NCI-H460 (cell line): ENCODE data around the gene TLX2. TPM values are rescaled to one million over a fixed set of nuclear protein-coding genes. Genes with fewer than 3 reads are reported as not detected.

Experiments used
- total RNA-seq: library from RNA; depleted of rRNA; stranded (reverse); fragments of >200 nt; shearing (Covaris generic); gene quantifications from 2 replicates; pipeline ENCODE4 v1.2.3, GENCODE V29; 2014; rRNA removed

TLX2 gene
- total RNA-seq, 1 experiment from 2014 or later = 0.40 TPM

Other genes with a start within 250 kb of the TLX2 start
- gene SLC4A5, start 171.0 kb upstream of the TLX2 start, total RNA-seq = 0.40 and 1.6 TPM in 2 replicates
- gene DCTN1, start 134.1 kb upstream of the TLX2 start, total RNA-seq = 39.8 and 52.1 TPM in 2 replicates
- gene C2orf81, start 92.8 kb upstream of the TLX2 start, total RNA-seq = 1.2 and 2.2 TPM in 2 replicates
- 33.9 and 38.6 TPM in 2 replicates for gene WDR54, start 92.7 kb upstream of the TLX2 start, total RNA-seq
- gene RTKN, start 72.5 kb upstream of the TLX2 start, total RNA-seq = 12.3 and 15.7 TPM in 2 replicates
- 19.8 and 19.9 TPM in 2 replicates for gene INO80B, start 59.4 kb upstream of the TLX2 start, total RNA-seq
- 44.2 and 48.4 TPM in 2 replicates for gene WBP1, start 56.0 kb upstream of the TLX2 start, total RNA-seq
- 58.9 TPM in 2 replicates for gene MOGS, start 49.1 kb upstream of the TLX2 start, total RNA-seq
- gene MRPL53, start 41.8 kb upstream of the TLX2 start, total RNA-seq = 55.3 and 57.8 TPM in 2 replicates
- gene CCDC142, start 31.5 kb upstream of the TLX2 start, total RNA-seq = 15.6 and 17.6 TPM in 2 replicates
- gene TTC31, start 31.4 kb upstream of the TLX2 start, total RNA-seq = 20.4 and 23.8 TPM in 2 replicates
- 0.95 and 1.9 TPM in 2 replicates for gene LBX2, start 14.8 kb upstream of the TLX2 start, total RNA-seq
- 51.1 and 56.9 TPM in 2 replicates for gene PCGF1, start 6.8 kb upstream of the TLX2 start, total RNA-seq
- gene DQX1, start 11.8 kb downstream of the TLX2 start, total RNA-seq = 0.12 TPM in 1 of 2 replicates, not detected in the other
- gene AUP1, start 15.3 kb downstream of the TLX2 start, total RNA-seq = 149 and 161 TPM in 2 replicates
- 46.9 and 52.1 TPM in 2 replicates for gene HTRA2, start 15.5 kb downstream of the TLX2 start, total RNA-seq
- gene LOXL3, start 39.5 kb downstream of the TLX2 start, total RNA-seq = 2.9 and 3.1 TPM in 2 replicates
- 19.3 and 22.1 TPM in 2 replicates for gene DOK1, start 40.3 kb downstream of the TLX2 start, total RNA-seq
- gene M1AP, start 133.9 kb downstream of the TLX2 start, total RNA-seq = not detected in 2 replicates
- gene SEMA4F, start 139.8 kb downstream of the TLX2 start, total RNA-seq = 6.4 and 7.1 TPM in 2 replicates